ENCODE measurements around the gene MYRIP.

The MYRIP gene

GRCh38 chr3:40190056-40190455 lies 380.6 kb downstream of the MYRIP start:
- H3K4me3 ChIP-seq (ENCODE audit: control insufficient read depth, low read depth, low read length), result no peak overlapping the region
- no peak for DNase-seq (ENCODE audit: low read depth)
- TF ChIP-seq CTCF (IDR thresholded peaks at IDR 0.05; ENCODE audit: control insufficient read depth, insufficient read depth, low read depth, low read length, missing control alignments), result no peak

GRCh38 chr3:40191251-40191650 lies 381.8 kb downstream of the MYRIP start:
- no peak for DNase-seq (ENCODE audit: low read depth)
- no peak for TF ChIP-seq CTCF (IDR thresholded peaks at IDR 0.05; ENCODE audit: control insufficient read depth, insufficient read depth, low read depth, low read length, missing control alignments)
- no peak overlapping the region for H3K4me3 ChIP-seq (ENCODE audit: control insufficient read depth, low read depth, low read length)

GRCh38 chr3:40191850-40192448 lies 382.5 kb downstream of the MYRIP start:
- peak; percentile 95 for TF ChIP-seq CTCF (IDR thresholded peaks at IDR 0.05; ENCODE audit: control insufficient read depth, insufficient read depth, low read depth, low read length, missing control alignments)
- H3K4me3 ChIP-seq (ENCODE audit: control insufficient read depth, low read depth, low read length), result no peak overlapping the region
- no peak for DNase-seq (ENCODE audit: low read depth)

- DNase-seq (ENCODE audit: low read depth), result no peak
These were observed 383.2 kb downstream of the MYRIP start for GRCh38 chr3:40192628-40193027.

GRCh38 chr3:40196966-40197365 lies 387.6 kb downstream of the MYRIP start:
- H3K4me3 ChIP-seq (ENCODE audit: control insufficient read depth, low read depth, low read length), result no peak overlapping the region
- no peak for TF ChIP-seq CTCF (IDR thresholded peaks at IDR 0.05; ENCODE audit: control insufficient read depth, insufficient read depth, low read depth, low read length, missing control alignments)
- no peak for DNase-seq (ENCODE audit: low read depth)

More at GRCh38 chr3:40192628-40193027, 383.2 kb downstream of the MYRIP start:
- no peak for TF ChIP-seq CTCF (IDR thresholded peaks at IDR 0.05; ENCODE audit: control insufficient read depth, insufficient read depth, low read depth, low read length, missing control alignments)
- no peak overlapping the region for H3K4me3 ChIP-seq (ENCODE audit: control insufficient read depth, low read depth, low read length)

GRCh38 chr3:40200692-40201316 lies 391.4 kb downstream of the MYRIP start:
- no peak for TF ChIP-seq CTCF (IDR thresholded peaks at IDR 0.05; ENCODE audit: control insufficient read depth, insufficient read depth, low read depth, low read length, missing control alignments)
- H3K4me3 ChIP-seq (ENCODE audit: control insufficient read depth, low read depth, low read length), result no peak overlapping the region
- DNase-seq (ENCODE audit: low read depth), result no peak

Measured in AG09309 (cell line).